ENCODE measurements around the gene UVRAG.

DNA sequence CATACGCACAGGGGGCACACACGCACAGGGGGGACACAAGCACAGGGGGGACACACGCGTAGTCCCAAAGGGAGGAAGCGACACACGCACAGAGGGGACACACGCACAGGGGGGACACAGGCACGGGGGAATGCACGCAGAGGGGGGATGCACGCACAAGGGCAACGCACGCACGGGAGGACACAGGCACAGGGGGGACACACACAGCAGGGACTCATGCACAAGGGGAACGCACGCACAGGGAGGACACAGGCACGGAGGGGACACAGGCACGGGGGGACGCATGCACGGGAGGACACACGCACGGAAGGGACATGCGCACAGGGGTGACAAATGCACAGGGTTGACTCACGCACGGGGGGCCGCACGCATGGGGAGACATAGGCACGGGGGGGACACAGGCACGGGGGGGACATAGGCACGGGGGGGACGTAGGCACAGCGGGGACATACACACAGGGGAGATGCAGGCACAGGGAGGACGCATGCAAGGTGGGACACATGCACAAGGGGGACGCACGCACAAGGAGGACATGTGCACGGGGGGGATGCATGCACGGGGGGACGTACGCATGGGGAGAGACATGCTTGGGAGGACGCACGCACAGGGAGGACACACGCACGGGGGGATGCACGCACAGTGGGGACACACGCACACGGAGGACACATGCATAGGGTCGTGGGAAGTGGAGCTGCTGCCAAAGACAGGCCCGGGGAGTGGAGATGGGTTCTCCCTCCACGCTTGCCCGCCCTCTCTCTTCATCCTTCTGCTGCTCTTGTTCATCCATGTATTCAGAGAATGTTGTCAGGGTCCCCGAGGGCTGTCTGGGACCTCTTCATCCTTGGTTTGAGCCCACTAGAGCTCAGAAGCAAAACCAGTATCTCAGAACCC lies 350.1 kb downstream of the UVRAG start:
- TF ChIP-seq CTCF (IDR thresholded peaks at IDR 0.05) (no peak), POLR2AphosphoS5 (IDR thresholded peaks at IDR 0.05) (no peak), EP300 (IDR thresholded peaks at IDR 0.05) (no peak)

All from stomach (tissue), 4 donors.